WERI-Rb-1 (cell line): Measurements from ENCODE around the gene GRID1.

Experiments used
- DNase-seq: peaks from one replicate; pipeline ENCODE4 v3.0.0-alpha.2; 2020
- H3K27ac ChIP-seq: fragments of 250-450 bp; sonication (Bioruptor Pico); 2 replicates; pipeline ENCODE4 v1.5.1; 2020; ENCODE audit warnings: mild to moderate bottlenecking, moderate library complexity
- H3K27me3 ChIP-seq: fragments of 250-450 bp; sonication (Bioruptor Pico); 2 replicates; pipeline ENCODE4 v1.5.1; 2021; ENCODE audit warnings: mild to moderate bottlenecking, low read depth, moderate library complexity; ENCODE audit not compliant: insufficient read depth, severe bottlenecking
- H3K36me3 ChIP-seq: fragments of 250-450 bp; sonication (Bioruptor Pico); 2 replicates; pipeline ENCODE4 v1.5.1; 2020; ENCODE audit warnings: mild to moderate bottlenecking, moderate library complexity
- H3K4me3 ChIP-seq: 2 replicates; pipeline ENCODE4 v1.5.1; 2011; ENCODE audit warnings: low read depth, mild to moderate bottlenecking, control low read depth, low read length
- H3K9me3 ChIP-seq: fragments of 250-450 bp; sonication (Bioruptor Pico); 2 replicates; pipeline ENCODE4 v1.5.1; 2021; ENCODE audit warnings: mild to moderate bottlenecking, moderate library complexity; ENCODE audit not compliant: severe bottlenecking
- CTCF ChIP-seq: IDR thresholded peaks from 2 replicates; pipeline ENCODE4 v1.5.1; 2011; ENCODE audit warnings: low read depth, mild to moderate bottlenecking, control low read depth, inconsistent platforms, low read length

GRID1 gene

GRCh38 chr10:86310702-86311101, 55.9 kb downstream of the GRID1 start:
- no peak for DNase-seq
- no peak overlapping the region for H3K27ac ChIP-seq
- H3K36me3 ChIP-seq: no peaks in the 10 kb centered on the region
- no peak for TF ChIP-seq CTCF
- H3K27me3 ChIP-seq: no peaks in the 10 kb centered on the region
- no peaks in the 10 kb centered on the region for H3K9me3 ChIP-seq
- no peak overlapping the region for H3K4me3 ChIP-seq

DNA sequence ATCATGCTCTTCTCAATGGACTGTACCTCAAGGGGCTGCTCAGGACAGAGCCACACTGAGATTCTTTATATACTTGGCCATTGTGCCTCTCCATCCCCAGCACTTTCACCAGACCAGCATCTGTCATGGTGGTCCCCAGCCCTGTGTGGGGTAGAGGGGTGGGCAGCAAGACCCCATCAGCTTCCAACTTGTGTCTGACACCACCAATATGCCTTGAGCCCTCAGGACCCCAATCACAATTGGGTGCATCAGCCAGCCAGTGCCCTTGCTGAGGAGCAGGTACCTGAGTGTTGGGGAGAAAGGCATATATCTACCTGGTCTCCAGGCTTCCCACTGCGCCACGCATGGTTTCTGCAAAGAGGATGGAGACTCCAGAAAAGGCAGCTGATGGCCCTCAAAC, 56.3 kb downstream of the GRID1 start:
- Histone ChIP-seq H3K4me3 (no peak overlapping the region), H3K36me3 (no peaks in the 10 kb centered on the region), H3K27me3 (no peaks in the 10 kb centered on the region), H3K27ac (no peak overlapping the region), H3K9me3 (no peaks in the 10 kb centered on the region)
- no peak for DNase-seq
- TF ChIP-seq CTCF: no peak

DNA sequence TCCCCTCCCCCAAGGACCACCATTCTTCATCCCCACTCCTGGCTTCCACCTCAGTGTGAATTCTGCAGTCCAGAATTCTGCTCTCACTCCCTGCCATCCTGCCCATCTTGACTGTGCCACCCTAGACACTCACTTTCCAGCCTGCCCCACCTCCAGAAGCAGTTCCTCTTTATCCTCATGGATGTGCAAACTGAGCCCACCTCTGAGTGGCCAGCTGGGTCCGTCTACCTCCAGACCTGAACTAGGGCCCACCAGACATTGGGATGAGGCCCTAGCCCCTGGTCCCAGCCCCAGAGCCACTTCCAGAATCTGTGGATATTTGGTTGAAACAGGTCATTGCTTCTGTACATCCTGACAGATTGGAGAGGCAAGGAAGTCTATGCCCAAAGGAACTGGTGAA, 58.5 kb downstream of the GRID1 start:
- TF ChIP-seq CTCF: no peak
- no peaks in the 10 kb centered on the region for H3K36me3 ChIP-seq

GRCh38 chr10:86306628-86307278, 59.8 kb downstream of the GRID1 start:
- Histone ChIP-seq H3K36me3 (no peaks in the 10 kb centered on the region), H3K27ac (no peak overlapping the region; the same call in 1 of the 2 replicates), H3K9me3 (no peaks in the 10 kb centered on the region), H3K4me3 (no peak overlapping the region), H3K27me3 (no peaks in the 10 kb centered on the region)
- TF ChIP-seq CTCF: no peak
- DNase-seq: no peak

More for the DNA sequence above, 58.5 kb downstream of the GRID1 start:
- H3K27ac ChIP-seq: no peak overlapping the region
- DNase-seq: no peak
- no peaks in the 10 kb centered on the region for H3K9me3 ChIP-seq
- H3K27me3 ChIP-seq: no peaks in the 10 kb centered on the region
- no peak overlapping the region for H3K4me3 ChIP-seq

DNA sequence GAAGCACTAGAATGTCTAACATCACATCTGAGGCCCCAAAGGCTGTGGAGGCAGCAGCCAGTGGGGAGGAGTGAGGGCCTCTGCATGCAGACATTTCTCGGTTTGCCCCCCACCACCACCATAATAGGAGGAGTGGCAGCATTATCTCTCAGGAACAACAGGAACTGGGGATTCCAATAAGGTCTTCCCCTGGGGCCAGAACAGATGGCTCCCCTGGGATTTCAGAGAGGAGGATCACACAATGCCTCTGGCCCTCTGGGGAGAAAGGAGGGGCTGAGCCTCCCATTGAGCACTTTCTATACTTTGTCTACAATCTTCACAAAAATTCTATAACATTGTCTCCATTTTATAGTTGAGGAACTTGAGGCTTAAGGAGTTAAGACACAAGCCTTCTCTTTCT, 61.1 kb downstream of the GRID1 start:
- no peak for TF ChIP-seq CTCF

GRCh38 chr10:86304436-86304835, 62.2 kb downstream of the GRID1 start:
- TF ChIP-seq CTCF: no peak
- DNase-seq: no peak
- Histone ChIP-seq H3K36me3 (no peaks in the 10 kb centered on the region), H3K9me3 (no peaks in the 10 kb centered on the region), H3K4me3 (no peak overlapping the region), H3K27me3 (no peaks in the 10 kb centered on the region), H3K27ac (no peak overlapping the region)

More for the DNA sequence above, 61.1 kb downstream of the GRID1 start:
- Histone ChIP-seq H3K27ac (peak overlapping the region; percentile 25; the same call in 1 of the 2 replicates), H3K4me3 (peak overlapping the region; percentile 13; the same call in 1 of the 2 replicates), H3K9me3 (no peaks in the 10 kb centered on the region), H3K27me3 (no peaks in the 10 kb centered on the region), H3K36me3 (no peaks in the 10 kb centered on the region)
- peak; percentile 46 for DNase-seq
